HuH-7.5 (cell line): Measurements from ENCODE around the gene SEMA6D.

Source experiments
- DNase-seq: peaks from one replicate; pipeline ENCODE4 v3.0.0; 2011; ENCODE audit warnings: low spot score

SEMA6D gene, protein sequence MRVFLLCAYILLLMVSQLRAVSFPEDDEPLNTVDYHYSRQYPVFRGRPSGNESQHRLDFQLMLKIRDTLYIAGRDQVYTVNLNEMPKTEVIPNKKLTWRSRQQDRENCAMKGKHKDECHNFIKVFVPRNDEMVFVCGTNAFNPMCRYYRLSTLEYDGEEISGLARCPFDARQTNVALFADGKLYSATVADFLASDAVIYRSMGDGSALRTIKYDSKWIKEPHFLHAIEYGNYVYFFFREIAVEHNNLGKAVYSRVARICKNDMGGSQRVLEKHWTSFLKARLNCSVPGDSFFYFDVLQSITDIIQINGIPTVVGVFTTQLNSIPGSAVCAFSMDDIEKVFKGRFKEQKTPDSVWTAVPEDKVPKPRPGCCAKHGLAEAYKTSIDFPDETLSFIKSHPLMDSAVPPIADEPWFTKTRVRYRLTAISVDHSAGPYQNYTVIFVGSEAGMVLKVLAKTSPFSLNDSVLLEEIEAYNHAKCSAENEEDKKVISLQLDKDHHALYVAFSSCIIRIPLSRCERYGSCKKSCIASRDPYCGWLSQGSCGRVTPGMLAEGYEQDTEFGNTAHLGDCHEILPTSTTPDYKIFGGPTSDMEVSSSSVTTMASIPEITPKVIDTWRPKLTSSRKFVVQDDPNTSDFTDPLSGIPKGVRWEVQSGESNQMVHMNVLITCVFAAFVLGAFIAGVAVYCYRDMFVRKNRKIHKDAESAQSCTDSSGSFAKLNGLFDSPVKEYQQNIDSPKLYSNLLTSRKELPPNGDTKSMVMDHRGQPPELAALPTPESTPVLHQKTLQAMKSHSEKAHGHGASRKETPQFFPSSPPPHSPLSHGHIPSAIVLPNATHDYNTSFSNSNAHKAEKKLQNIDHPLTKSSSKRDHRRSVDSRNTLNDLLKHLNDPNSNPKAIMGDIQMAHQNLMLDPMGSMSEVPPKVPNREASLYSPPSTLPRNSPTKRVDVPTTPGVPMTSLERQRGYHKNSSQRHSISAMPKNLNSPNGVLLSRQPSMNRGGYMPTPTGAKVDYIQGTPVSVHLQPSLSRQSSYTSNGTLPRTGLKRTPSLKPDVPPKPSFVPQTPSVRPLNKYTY

GRCh38 chr15:47717036-47717612, at the start of gene SEMA6D:
SEMA6D (plus strand) TSS chr15:47717505; CDS start chr15:47759799, 42,294 bp downstream.
- peak; percentile 68 for DNase-seq

DNA sequence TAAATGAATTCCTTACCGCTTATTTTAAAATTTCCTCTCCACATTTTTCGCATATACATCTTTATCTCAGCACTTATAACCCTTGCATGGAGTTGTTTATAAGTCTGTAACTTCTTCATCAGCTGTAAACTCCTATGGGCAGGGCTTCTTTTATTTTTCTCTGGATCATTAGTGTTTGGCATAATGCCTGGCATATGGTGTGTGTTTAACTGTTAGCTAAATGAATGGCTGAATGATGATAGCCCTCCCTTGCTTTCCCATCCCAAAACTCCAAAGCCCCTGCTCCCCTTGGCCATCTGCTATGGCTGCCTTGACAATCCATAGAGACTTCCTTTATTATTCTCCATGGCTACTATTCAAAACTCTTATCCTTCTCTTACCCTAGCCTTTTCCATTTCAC, 48.1 kb upstream of the SEMA6D start:
- no peak for DNase-seq

DNA sequence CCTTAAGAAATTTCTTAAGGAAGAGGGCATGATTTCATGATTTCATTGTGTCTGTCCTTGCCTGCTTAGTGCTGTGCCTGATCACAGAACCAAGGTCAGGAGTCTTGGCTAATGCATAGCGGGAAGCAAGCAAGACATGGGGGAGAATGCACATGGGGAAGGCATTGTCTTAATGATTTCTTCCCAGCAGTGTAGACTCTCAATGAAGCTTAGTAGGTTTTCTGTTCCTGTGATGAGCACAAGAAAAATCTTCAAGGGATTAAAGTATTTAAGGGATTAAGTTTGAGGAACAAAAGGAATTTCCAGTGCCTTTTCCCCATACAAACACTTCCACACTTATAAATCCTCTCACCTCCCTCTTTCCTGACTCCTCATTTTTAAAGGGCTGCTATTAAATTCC, 46.9 kb upstream of the SEMA6D start:
- DNase-seq, result no peak

DNA sequence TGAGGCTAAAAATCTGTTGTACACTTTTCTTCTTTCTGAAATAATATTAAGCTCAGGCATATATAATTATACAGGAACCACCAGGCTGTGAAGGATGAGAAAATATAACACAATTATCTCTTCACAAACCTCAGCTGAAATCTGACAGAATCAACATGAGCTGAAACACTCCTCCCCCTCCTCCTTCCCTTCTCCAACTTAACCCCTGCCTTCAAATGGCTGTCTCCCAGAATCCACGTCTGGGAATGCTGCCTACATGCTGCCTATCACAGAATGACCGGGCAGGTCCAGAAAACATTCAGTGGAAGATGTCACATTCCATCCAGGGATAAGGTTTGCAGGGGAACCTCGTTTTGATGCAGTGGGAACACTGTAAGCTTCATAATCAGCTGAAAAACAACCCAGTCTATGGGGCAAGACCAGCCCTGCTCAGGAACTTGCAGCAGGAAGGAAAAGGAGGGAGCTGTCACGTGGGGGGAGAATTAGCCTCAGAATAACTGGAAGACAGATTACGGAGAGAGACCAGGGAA, 44.0 kb upstream of the SEMA6D start:
- DNase-seq, result no peak

DNA sequence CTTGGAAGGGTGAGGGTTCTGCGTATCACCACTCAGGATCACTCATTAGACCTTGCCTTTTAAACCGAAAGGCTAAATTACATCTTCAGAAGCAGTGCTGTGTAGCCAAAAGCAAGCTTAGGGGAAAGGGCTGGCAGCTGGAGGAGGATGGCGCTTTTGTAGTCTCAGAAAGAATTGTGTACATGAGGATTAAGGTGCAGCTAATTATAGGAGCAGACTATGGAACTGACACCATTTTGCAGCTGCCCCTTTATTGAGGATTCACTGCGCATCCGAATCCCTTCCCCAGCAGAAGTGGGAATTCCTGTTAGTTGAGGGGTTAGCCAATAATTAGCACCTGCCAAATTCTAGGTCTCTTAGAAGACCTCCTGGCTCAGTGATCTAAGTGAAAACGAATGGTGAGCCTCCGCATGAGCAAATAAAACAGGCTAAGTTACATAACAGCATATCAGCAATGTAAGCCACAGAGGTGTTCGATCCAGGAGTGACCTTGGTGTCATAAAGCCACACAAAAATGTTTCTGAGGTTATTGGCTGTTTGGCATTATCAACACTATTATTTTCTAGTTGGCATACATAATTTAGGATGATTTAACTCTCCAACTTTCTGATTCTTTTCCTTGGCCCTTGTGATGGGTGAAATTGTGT, 42.6 kb upstream of the SEMA6D start:
- no peak for DNase-seq

DNA sequence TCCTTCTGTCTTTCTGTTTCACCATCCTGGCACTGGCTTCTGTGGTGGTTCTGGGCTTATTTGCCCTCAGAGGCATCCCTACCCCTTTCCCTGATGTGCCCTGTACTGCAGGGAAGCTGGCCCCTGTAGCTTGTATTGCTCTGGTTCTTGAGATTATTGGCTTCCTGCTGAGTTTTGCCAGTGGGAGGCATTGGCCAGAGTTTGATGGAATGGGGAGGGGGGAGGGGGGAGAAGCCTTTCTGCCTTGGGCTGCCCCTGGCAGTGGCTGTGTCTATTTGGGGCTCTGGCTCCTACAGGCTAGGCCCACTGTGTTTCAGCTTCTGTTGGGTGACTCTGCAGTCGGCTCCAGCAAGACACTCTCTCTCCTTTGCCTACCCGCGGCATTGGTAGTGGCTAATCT, 41.6 kb upstream of the SEMA6D start:
- no peak for DNase-seq

- DNase-seq, result no peak
Observed at GRCh38 chr15:47678040-47678439, 39.3 kb upstream of the SEMA6D start.

DNA sequence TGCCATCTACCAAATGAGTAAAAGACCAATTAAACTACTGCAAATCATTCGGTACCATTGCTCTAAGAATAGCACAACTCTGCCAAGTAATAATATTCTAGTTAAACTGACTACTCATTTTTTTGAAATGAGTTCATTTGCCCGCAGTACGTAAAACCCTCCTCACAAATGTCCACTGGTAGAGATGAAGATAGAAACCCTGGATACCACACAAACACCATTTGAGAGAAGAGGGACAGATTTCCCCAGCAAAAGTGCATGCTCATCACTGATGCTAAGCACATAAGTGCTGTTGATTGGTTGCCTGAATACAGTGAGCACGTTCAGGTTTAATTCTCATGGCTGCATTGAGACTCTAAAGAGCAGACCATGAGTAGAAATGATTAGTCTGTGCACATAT, 34.6 kb upstream of the SEMA6D start:
- no peak for DNase-seq

DNA sequence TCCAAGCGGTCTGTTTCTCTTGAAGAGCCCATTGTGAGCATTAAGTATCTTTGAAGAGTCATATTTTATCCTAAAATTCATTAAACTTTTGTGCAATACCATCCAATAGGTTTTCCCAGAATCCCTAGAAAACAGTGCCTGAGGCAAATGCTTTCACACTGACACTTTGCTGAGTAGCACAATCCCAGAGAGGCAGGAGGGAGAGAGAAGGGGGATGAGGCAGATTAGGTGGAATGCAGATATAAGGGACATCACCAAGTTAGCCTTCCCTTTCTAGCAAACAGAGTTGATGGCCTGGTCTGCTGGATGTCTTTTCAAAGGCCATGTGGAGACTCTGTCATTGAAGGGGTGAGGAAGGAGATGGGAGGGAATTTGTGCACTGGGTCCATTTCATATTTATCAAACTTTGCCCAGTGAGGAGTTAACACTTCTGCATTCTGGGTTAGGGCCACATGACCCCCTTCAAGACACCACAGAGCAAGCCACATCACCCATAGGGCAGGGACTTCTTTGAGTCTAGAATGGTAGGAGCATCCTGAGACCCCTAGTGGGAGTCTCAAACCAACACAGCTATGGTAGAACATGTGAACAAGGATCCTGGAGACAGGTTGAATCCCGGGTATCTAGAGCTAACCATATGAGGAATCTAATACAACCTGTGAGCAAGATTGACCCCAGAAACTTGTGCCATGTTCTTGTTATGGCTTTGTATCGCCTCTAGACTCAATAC, 32.0 kb upstream of the SEMA6D start:
- DNase-seq, result no peak

DNA sequence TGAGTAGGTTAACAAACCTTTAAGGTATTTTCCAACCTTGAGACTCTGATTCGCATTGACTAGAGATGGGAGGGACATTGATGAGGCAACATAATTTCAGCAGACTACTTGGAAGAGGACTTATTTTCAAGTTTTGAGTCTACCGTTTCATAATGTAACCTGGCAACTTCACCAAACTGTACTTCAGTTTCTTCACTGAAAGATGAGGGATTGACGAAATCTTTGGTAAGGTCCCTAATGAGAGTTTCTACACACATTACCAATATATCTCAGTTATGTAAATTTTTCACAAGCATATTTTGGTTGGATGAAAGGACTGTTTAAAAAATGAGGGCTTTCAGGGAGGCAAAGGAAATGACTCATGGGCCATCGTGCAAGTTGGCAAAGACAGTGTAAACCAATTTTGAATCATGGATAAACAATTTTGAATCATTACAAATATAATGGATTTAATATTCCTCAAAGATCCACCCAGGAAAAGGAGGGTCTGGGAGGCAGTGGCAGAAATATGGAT, 28.7 kb upstream of the SEMA6D start:
- DNase-seq, result no peak

- no peak for DNase-seq
Observed at GRCh38 chr15:47689660-47690059, 27.6 kb upstream of the SEMA6D start.

DNA sequence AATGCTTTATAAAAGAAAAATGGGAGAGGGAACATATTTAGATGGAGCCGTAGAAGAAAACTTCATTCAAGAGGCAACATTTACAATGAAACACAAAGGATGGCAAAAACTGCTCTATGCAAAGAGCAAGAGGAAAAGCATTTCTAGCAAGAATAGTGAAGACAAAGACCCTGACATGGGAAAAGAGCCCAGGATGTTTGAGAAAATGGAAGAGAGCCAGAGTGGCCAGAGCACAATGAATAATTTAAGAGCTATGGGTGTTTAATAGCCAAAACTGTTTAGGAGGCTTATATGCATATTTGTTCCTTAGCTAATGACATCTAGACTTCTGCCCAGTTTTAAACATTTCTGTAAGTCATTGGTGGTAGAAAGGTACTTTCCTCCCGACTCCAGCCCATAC, 25.4 kb upstream of the SEMA6D start:
- no peak for DNase-seq

DNA sequence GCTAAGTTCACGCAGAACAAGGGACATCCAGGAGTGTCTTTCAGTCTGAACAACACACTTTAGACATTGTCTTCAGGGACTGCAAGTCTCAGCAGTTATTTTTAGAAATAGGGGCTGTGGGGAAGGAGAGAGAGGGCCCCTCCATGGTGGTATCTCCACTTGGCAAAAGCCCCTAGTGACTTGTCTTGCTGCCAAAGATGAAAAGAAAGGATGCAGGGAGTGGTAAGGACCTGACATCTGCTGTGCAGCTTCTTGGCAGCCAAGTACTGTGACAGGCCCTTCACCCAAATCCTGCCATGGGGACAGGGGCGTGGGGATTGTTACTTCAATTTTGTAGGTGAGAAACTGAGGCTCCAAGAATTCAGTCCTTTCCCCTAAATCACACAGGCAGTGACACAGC, 21.0 kb upstream of the SEMA6D start:
- DNase-seq, result no peak

DNA sequence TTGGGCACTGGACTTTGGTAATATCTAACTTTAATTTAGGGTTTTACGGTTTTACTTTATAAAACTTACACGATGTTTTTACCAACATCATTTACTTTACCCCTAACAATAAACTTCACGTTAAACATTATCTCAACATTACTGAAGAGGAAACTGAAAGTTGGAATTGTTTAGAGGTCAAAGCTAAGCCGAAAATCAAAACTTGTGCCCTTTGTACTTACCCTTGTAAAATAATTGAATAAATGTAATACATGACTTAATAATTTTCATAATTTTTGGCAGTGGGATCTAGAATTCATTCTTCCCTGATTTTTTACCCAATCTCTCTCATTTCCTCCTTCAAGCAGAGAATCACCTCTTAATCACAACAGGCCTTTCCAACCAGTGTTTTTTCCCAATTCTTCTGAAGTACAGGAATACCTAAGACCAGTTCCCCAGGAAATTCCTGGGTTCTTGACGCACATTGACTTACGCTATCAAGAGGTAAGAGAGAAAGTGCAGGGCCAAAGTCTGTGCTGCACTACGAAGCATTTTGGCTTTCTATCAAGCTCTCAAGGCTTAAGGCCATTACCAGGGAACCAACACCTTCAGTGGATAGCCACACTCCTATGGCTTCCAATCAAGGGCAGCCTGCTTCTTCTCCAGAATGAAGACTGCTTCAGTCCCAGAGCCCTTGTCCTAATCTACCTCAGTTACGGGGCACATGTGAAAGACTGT, 11.9 kb upstream of the SEMA6D start:
- DNase-seq, result no peak

- no peak for DNase-seq
Observed at GRCh38 chr15:47707391-47707790, 9.9 kb upstream of the SEMA6D start.

DNA sequence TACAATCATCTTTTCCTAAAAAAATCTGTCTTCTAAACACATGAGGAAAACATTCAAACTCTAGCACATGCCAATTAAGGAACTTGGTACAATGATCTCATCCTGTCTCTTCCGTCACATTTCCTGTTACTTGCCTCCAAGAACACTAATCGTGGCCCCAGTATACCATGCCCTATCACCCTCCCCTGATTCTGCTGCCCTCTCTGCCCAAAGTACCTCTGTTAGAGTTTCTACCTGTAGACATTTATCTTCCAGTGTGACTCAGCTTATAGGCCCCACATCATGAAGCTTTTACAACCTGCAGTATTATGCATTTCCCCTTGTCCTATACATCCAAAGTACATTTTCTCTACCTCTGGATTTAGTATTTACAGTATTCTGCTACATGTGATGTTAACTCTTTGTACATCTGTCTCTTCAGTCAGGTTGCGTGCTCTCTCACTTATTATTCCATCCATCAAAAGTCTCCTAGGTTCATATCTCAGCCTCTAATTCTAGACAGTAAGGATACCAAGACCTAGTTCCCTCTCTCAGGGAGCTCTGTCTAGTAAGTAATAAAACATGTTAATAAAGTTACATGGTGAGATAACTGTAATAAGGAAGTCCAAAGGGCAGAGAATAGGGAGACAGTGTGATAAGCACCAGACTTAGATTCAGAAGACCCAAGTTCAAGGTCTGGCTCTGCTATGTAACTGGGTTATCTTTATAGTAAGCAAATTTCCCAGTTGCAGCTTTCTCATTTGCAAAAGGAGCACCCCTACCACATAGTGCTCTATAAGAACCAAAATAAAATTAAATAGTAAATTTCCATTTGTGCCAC, 8.9 kb upstream of the SEMA6D start:
- no peak for DNase-seq

DNA sequence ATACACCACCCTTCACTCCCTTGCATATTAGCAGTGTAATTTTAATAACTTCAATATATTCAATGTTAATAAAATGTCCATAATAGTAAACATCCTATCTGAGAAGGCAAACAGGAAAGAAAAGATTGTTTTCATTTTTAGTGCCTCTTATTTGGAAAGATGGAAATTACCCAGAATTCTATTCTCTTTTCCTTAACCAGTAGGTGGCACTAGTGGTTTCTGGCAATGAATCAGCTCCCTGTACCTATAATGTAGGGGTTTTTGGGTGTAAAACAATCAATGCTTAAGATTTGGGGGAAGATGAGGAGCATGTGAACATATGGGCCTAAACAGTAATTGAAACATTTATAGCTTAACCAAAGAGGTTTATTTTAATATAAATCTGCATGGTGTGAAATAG, 5.7 kb upstream of the SEMA6D start:
- DNase-seq, result no peak

DNA sequence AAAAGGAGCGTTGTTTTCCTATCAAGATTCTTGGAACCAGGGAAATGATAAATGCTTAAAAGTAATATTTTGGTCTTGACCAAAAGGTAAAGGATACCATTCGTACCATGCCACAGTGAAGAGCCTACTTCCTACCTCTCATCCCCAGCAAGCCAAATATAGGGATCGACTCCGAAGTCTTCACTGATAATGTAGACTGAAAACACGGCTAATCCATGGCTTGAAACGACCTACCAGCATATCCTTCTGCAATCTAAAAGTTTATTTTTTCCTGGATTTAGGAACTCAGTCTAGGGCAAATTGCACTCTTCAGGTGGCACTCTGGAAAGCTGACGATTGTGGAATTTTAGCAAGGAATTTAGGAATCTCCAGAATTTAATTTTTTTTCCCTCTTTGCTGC, 1.9 kb upstream of the SEMA6D start:
- DNase-seq, result no peak

- DNase-seq, result no peak
Observed at GRCh38 chr15:47715856-47716445, 1.4 kb upstream of the SEMA6D start.
